ENCODE measurements around the gene VAPA.

The VAPA gene

GRCh38 chr18:9961041-9961440 lies 47.2 kb downstream of the VAPA start:
- peaks cover 5% of the 10 kb centered on the region; the same call in 1 of the 2 replicates for H3F3A ChIP-seq (ENCODE audit: insufficient read depth, low read length)
- H3K27me3 ChIP-seq (ENCODE audit: insufficient read depth, low read length), result no peaks in the 10 kb centered on the region
- H3K4me2 ChIP-seq (ENCODE audit: low read length), result no peak overlapping the region
- no peak overlapping the region for H3K27ac ChIP-seq (ENCODE audit: low read depth, low read length, poor library complexity, severe bottlenecking)
- no peak overlapping the region for H3K4me3 ChIP-seq (ENCODE audit: low read depth, low read length, poor library complexity, severe bottlenecking)
- no peaks in the 10 kb centered on the region for H4K20me1 ChIP-seq (ENCODE audit: insufficient read depth, low read length)
- no peaks in the 10 kb centered on the region for H3K9me3 ChIP-seq (ENCODE audit: low read length)
- H3K79me2 ChIP-seq (ENCODE audit: insufficient read depth, low read length), result no peaks in the 10 kb centered on the region
- H3K36me3 ChIP-seq (ENCODE audit: insufficient read depth, low read length), result peaks cover 2% of the 10 kb centered on the region; the same call in 1 of the 2 replicates
- TF ChIP-seq CTCF (IDR thresholded peaks at IDR 0.05; ENCODE audit: low read length) (no peak), EZH2 (IDR thresholded peaks at IDR 0.05; ENCODE audit: borderline replicate concordance, low read length) (no peak)
- H3K9ac ChIP-seq (ENCODE audit: low read length), result no peak overlapping the region
- H3K4me1 ChIP-seq (ENCODE audit: insufficient read depth, low read length, severe bottlenecking), result peaks cover 3% of the 10 kb centered on the region
- no peaks in the 10 kb centered on the region for H3K9me2 ChIP-seq (ENCODE audit: low read depth, low read length)
- H2AFZ ChIP-seq (ENCODE audit: low read length), result no peak overlapping the region

- no peak overlapping the region for H2AFZ ChIP-seq (ENCODE audit: low read length)
- no peaks in the 10 kb centered on the region for H4K20me1 ChIP-seq (ENCODE audit: insufficient read depth, low read length)
- peaks cover 6% of the 10 kb centered on the region; the same call in 1 of the 2 replicates for H3K27me3 ChIP-seq (ENCODE audit: insufficient read depth, low read length)
- no peak overlapping the region for H3K4me3 ChIP-seq (ENCODE audit: low read depth, low read length, poor library complexity, severe bottlenecking)
- no peak overlapping the region for H3K27ac ChIP-seq (ENCODE audit: low read depth, low read length, poor library complexity, severe bottlenecking)
- H3K9me3 ChIP-seq (ENCODE audit: low read length), result no peaks in the 10 kb centered on the region
- no peaks in the 10 kb centered on the region for H3K36me3 ChIP-seq (ENCODE audit: insufficient read depth, low read length)
- H3K79me2 ChIP-seq (ENCODE audit: insufficient read depth, low read length), result no peaks in the 10 kb centered on the region
- H3K9ac ChIP-seq (ENCODE audit: low read length), result no peak overlapping the region
- no peak overlapping the region for H3K4me2 ChIP-seq (ENCODE audit: low read length)
- no peaks in the 10 kb centered on the region for H3K9me2 ChIP-seq (ENCODE audit: low read depth, low read length)
- H3F3A ChIP-seq (ENCODE audit: insufficient read depth, low read length), result no peaks in the 10 kb centered on the region
- peaks cover 8% of the 10 kb centered on the region for H3K4me1 ChIP-seq (ENCODE audit: insufficient read depth, low read length, severe bottlenecking)
- TF ChIP-seq EZH2 (IDR thresholded peaks at IDR 0.05; ENCODE audit: borderline replicate concordance, low read length) (no peak), CTCF (IDR thresholded peaks at IDR 0.05; ENCODE audit: low read length) (no peak)
Observed at GRCh38 chr18:9965711-9966624, 52.2 kb downstream of the VAPA start.

- no peak overlapping the region for H3K9ac ChIP-seq (ENCODE audit: low read length)
- H3K4me3 ChIP-seq (ENCODE audit: low read depth, low read length, poor library complexity, severe bottlenecking), result no peak overlapping the region
- H3K27ac ChIP-seq (ENCODE audit: low read depth, low read length, poor library complexity, severe bottlenecking), result no peak overlapping the region
- H3K9me3 ChIP-seq (ENCODE audit: low read length), result no peaks in the 10 kb centered on the region
- H2AFZ ChIP-seq (ENCODE audit: low read length), result no peak overlapping the region
- peaks cover 6% of the 10 kb centered on the region; the same call in 1 of the 2 replicates for H3K27me3 ChIP-seq (ENCODE audit: insufficient read depth, low read length)
- H3F3A ChIP-seq (ENCODE audit: insufficient read depth, low read length), result no peaks in the 10 kb centered on the region
- no peaks in the 10 kb centered on the region for H4K20me1 ChIP-seq (ENCODE audit: insufficient read depth, low read length)
- no peaks in the 10 kb centered on the region for H3K36me3 ChIP-seq (ENCODE audit: insufficient read depth, low read length)
- peaks cover 8% of the 10 kb centered on the region for H3K4me1 ChIP-seq (ENCODE audit: insufficient read depth, low read length, severe bottlenecking)
- H3K9me2 ChIP-seq (ENCODE audit: low read depth, low read length), result no peaks in the 10 kb centered on the region
- H3K79me2 ChIP-seq (ENCODE audit: insufficient read depth, low read length), result no peaks in the 10 kb centered on the region
- H3K4me2 ChIP-seq (ENCODE audit: low read length), result no peak overlapping the region
- TF ChIP-seq CTCF (IDR thresholded peaks at IDR 0.05; ENCODE audit: low read length) (no peak), EZH2 (IDR thresholded peaks at IDR 0.05; ENCODE audit: borderline replicate concordance, low read length) (no peak)
Observed at GRCh38 chr18:9968081-9968848, 54.4 kb downstream of the VAPA start.

Data from OCI-LY1 (cell line).